ENCODE measurements around the gene RYR3.

GRCh38 chr15:33678176-33678575 lies 367.4 kb downstream of the RYR3 start:
- TF ChIP-seq CTCF (IDR thresholded peaks at IDR 0.05; ENCODE audit: low read depth, low read length), result no peak
- no peak for TF ChIP-seq EZH2phosphoT487 (IDR thresholded peaks at IDR 0.05; ENCODE audit: low read depth)

Measured in OCI-LY3 (cell line).